GM12878 (cell line): ENCODE results near the gene OPN5. TPM values are rescaled to one million over a fixed set of nuclear protein-coding genes. Genes with fewer than 3 reads are reported as not detected.

Experiments used
- ATAC-seq: fragments of 200-7000 bp; cut with Tn5 transposase; 3 replicates; pipeline ENCODE4 v1.9.1; 2020; ENCODE audit warnings: mild to moderate bottlenecking, moderate library complexity
- BruUV-seq: library from RNA; stranded (reverse); fragments of 400-500 nt; replicated peaks from 2 replicates; lab custom pipeline; 2021; lab: Mats Ljungman, UMichigan
- CTCF ChIA-PET: fragments of 300-600 bp; sonication (Branson Sonifier 250); formaldehyde crosslinking; extraction: SDS; loops from one replicate; lab custom pipeline; 2021; ENCODE audit warnings: inconsistent platforms; lab: Yijun Ruan, JAX
- POLR2A ChIA-PET: fragments of 350-600 bp; formaldehyde crosslinking; extraction: SDS; loops from one replicate; lab custom pipeline; 2021; ENCODE audit warnings: inconsistent platforms; lab: Charles Lee
- RAD21 ChIA-PET: fragments of 300-600 bp; sonication (Branson Sonifier 250); formaldehyde crosslinking; loops from one replicate; lab custom pipeline; 2023; ENCODE audit warnings: antibody characterized with exemption; ENCODE audit not compliant: unreplicated experiment; lab: Charles Lee
- SMC1A ChIA-PET: fragments of 300-600 bp; sonication (Branson Sonifier 250); formaldehyde crosslinking; loops from one replicate; lab custom pipeline; 2023; ENCODE audit not compliant: unreplicated experiment, uncharacterized antibody; lab: Charles Lee
- DNase-seq: peaks from one replicate; pipeline ENCODE4 v3.0.0-alpha.2; 2011; ENCODE audit warnings: low read depth, low spot score
- FAIRE-seq: peaks from 3 replicates; lab custom pipeline; 2011; peaks lifted over from hg19 to GRCh38; lab: Jason Lieb, UNC
- H2AFZ ChIP-seq: 2 replicates; pipeline ENCODE4 v1.6.0; 2011; ENCODE audit warnings: low read depth, low read length, control low read depth; ENCODE audit not compliant: control insufficient read depth
- H3K27ac ChIP-seq: 2 replicates; pipeline ENCODE4 v1.5.1; 2011; ENCODE audit warnings: control low read depth; ENCODE audit not compliant: control insufficient read depth, insufficient read depth
- H3K27me3 ChIP-seq, 2 experiments: replicated peaks in 1 of 2; 2 replicates each; pipeline versions ENCODE4 v1.6.0 to v1.6.1; 2011; ENCODE audit warnings: low read length in 1 of 2; ENCODE audit not compliant: control insufficient read depth in 2 of 2, insufficient read depth in 2 of 2
- H3K36me3 ChIP-seq, 2 experiments: 2 replicates each; pipeline ENCODE4 v1.5.1; 2011; ENCODE audit warnings: low read length in 1 of 2; ENCODE audit not compliant: control insufficient read depth in 2 of 2, insufficient read depth in 2 of 2
- H3K4me1 ChIP-seq: 2 replicates; pipeline ENCODE4 v1.6.1; 2011; ENCODE audit warnings: mild to moderate bottlenecking, low read length, moderate library complexity, mixed read lengths; ENCODE audit not compliant: control insufficient read depth, insufficient read depth
- H3K4me2 ChIP-seq: 2 replicates; pipeline ENCODE4 v1.6.0; 2011; ENCODE audit warnings: control low read depth; ENCODE audit not compliant: control insufficient read depth, insufficient read depth
- H3K4me3 ChIP-seq: fragments of 200-600 bp; sonication (generic); 2 replicates; pipeline ENCODE4 v1.5.1; 2016
- H3K79me2 ChIP-seq: 2 replicates; pipeline ENCODE4 v1.6.0; 2011; ENCODE audit warnings: low read length; ENCODE audit not compliant: control insufficient read depth, insufficient read depth
- H3K9ac ChIP-seq: 2 replicates; pipeline ENCODE4 v1.8.0; 2011; ENCODE audit warnings: low read length, control low read depth, mixed read lengths; ENCODE audit not compliant: control insufficient read depth, insufficient read depth
- H3K9me3 ChIP-seq: replicated peaks from 3 replicates; pipeline ENCODE4 v1.5.1; 2011; ENCODE audit warnings: mild to moderate bottlenecking, low read length; ENCODE audit not compliant: control insufficient read depth, insufficient read depth
- H4K20me1 ChIP-seq: 2 replicates; pipeline ENCODE4 v1.6.0; 2011; ENCODE audit not compliant: control insufficient read depth, insufficient read depth
- BMI1 ChIP-seq: fragments of 450-650 bp; IDR thresholded peaks from 2 replicates; pipeline ENCODE4 v1.6.1; 2016; ENCODE audit warnings: mild to moderate bottlenecking, moderate library complexity, borderline replicate concordance
- FOXK2 ChIP-seq: fragments of 450-650 bp; IDR thresholded peaks from 2 replicates; pipeline ENCODE4 v1.6.1; 2017; ENCODE audit warnings: mild to moderate bottlenecking, moderate library complexity
- HDAC6 ChIP-seq: fragments of 200-600 bp; sonication (generic); IDR thresholded peaks from one replicate; pipeline ENCODE4 v1.8.0; 2017; ENCODE audit warnings: antibody characterized with exemption; ENCODE audit not compliant: unreplicated experiment
- IRF4 ChIP-seq: IDR thresholded peaks from 2 replicates; pipeline ENCODE4 v1.6.1; 2011; ENCODE audit warnings: low read depth, low read length
- MXI1 ChIP-seq: fragments of 150-350 bp; IDR thresholded peaks from 2 replicates; pipeline ENCODE4 v1.6.1; 2011; ENCODE audit warnings: low read depth, mild to moderate bottlenecking, inconsistent platforms, low read length, improper control_type of control experiment
- PML ChIP-seq: IDR thresholded peaks from 2 replicates; pipeline ENCODE4 v1.6.1; 2012; ENCODE audit warnings: low read length, inconsistent platforms
- RAD21 ChIP-seq: IDR thresholded peaks from 2 replicates; pipeline ENCODE4 v1.6.1; 2011; ENCODE audit warnings: mild to moderate bottlenecking, low read depth, low read length, moderate library complexity; ENCODE audit not compliant: insufficient read depth
- ZBED1 ChIP-seq: IDR thresholded peaks from 2 replicates; pipeline ENCODE4 v1.6.1; 2016; ENCODE audit warnings: borderline replicate concordance
- WGBS: methylation state at CpG from one replicate; pipeline ENCODE4 v1.1.6; 2016; ENCODE audit warnings: low lambda C conversion rate; ENCODE audit not compliant: insufficient replicate concordance, insufficient coverage; ENCODE audit errors: missing lambda C conversion rate; 5-methylcytosine and 5-hydroxymethylcytosine counted together
- in situ Hi-C: fragments of 300-500 bp; cut with MboI; formaldehyde crosslinking; loops from 9 replicates; pipeline ENCODE4 v1.14.3; 2018; ENCODE audit warnings: mixed read lengths
- intact Hi-C: fragments of 100-400 bp; cut with micrococcal nuclease; formaldehyde crosslinking; loops from one replicate; pipeline ENCODE4 v1.14.2; 2022; ENCODE audit not compliant: unreplicated experiment
- polyA plus RNA-seq, 11 experiments: library from polyadenylated mRNA; depleted of rRNA in 4 of 11; unstranded in 6 of 11; stranded (reverse) in 5 of 11; fragments of >200 nt; fragmentation: Nextera tagmentation in 4 of 11; fragmentation: Illumina TruSeq in 1 of 11; extraction: Ambion mirVana in 4 of 11; extraction: Trizol in 1 of 11; gene quantifications; 1 replicate in 1 of 11; 2 replicates in 10 of 11; pipeline versions ENCODE4 v1.2.1 to v1.2.3, GENCODE V29; 2011 to 2016; ENCODE audit warnings: inconsistent platforms in 2 of 11, missing spikeins in 2 of 11, low read depth in 1 of 11
- total RNA-seq, 4 experiments: library from RNA; depleted of rRNA in 3 of 4; stranded (reverse); fragments of >200 nt in 3 of 4; fragmentation: Illumina TruSeq in 1 of 4; extraction: Trizol in 1 of 4; gene quantifications; 2 replicates each; pipeline versions ENCODE4 v1.2.1 to v1.2.3, GENCODE V29; 2013 to 2021

Gene OPN5
- total and polyA plus RNA-seq, 10 of the 15 experiments (the other 5 are each of a cell fraction or from before 2014, with no cell fraction given), result not detected

DNA sequence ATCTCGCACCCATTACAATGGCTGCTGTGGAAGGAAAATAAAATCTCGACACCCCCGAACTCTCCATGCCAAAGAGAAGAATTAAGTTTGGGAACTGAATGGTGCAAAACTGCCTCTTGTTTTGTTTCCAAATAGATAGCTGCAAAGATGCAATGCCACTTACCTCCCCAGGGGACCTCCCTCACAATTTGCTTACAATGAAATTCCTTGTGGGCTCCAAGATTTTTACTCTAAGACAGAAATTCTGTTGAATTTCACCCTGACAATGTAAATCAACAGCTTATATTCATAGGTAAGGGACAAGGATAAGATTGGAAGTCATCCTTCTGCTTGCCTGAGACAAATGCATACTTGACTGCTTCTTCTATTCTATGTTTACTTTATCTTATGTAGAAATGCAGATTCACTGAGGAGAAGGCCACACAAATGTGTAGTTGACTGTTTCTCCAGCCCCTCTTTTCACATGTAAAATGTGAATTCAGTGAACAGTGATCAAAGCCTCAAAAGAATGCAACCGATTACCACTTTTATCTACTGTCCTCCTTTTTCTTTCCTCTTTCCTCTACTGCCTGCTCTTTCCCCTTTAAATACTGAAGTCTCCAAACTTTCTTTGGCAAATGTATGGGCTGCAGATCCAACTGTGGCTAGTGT, 46.9 kb upstream of the OPN5 start:
- Histone ChIP-seq H3K27me3 (no peaks in the 10 kb centered on the region), H3K27ac (no peak overlapping the region), H3K79me2 (no peaks in the 10 kb centered on the region), H3K9ac (no peak overlapping the region), H3K4me1 (no peaks in the 10 kb centered on the region), H4K20me1 (no peaks in the 10 kb centered on the region)
- FAIRE-seq, result no peak
- no peak for DNase-seq
- POLR2A ChIA-PET, result interaction anchor here (2.3 kb wide), 1 partner anchor 104 kb away, joined by 9 read pairs; no protein-coding TSS in a partner anchor
- RAD21 ChIA-PET, result interaction anchor here (0.7 to 2.9 kb wide), 30 partner anchors 12 to 637 kb away, joined by 3 to 114 read pairs (median 4); partner anchors contain the start of gene CD2AP
- CTCF ChIA-PET, result interaction anchor here (0.7 to 3.0 kb wide), 46 partner anchors 11 to 1675 kb away, joined by 3 to 154 read pairs (median 4); partner anchors contain the start of genes ADGRF4 and OPN5
- BruUV-seq, result no TSS peak
- TF ChIP-seq HDAC6, result no peak
- TF ChIP-seq BMI1, result no peak
- no peak for TF ChIP-seq MXI1
- no peak for TF ChIP-seq IRF4
- TF ChIP-seq FOXK2, result no peak
- TF ChIP-seq ZBED1, result no peak
- no peak for TF ChIP-seq PML
- no peak for TF ChIP-seq RAD21
- TF ChIP-seq, all 136 proteins: peak for 0
- 10% methylated on average over 4 of the region's 4 CpGs for WGBS
- no peak for ATAC-seq
- SMC1A ChIA-PET, result interaction anchor here (0.6 to 7.1 kb wide), 27 partner anchors 11 to 340 kb away, joined by 3 to 184 read pairs (median 6); partner anchors contain the start of gene ADGRF4
- H3K4me3 ChIP-seq, result no peak overlapping the region
- no peaks in the 10 kb centered on the region for H3K9me3 ChIP-seq
- intact Hi-C loops (loop anchor here (1.0 to 5.0 kb wide), 4 partner anchors 46 to 321 kb away; no protein-coding TSS in a partner anchor), in situ Hi-C loops (loop anchor here (5.0 kb wide), 1 partner anchor 103 kb away; no protein-coding TSS in a partner anchor)
- no peak overlapping the region for H2AFZ ChIP-seq
- no peaks in the 10 kb centered on the region for H3K36me3 ChIP-seq
- no peak overlapping the region for H3K4me2 ChIP-seq
